Right cardiac atrium (tissue), 5 donors: ENCODE results near the gene ITPK1. TPM values are rescaled to one million over a fixed set of nuclear protein-coding genes. Genes with fewer than 3 reads are reported as not detected.
"Not testable (repeated sequence)": the region's sequence is repeated elsewhere in the genome, so short reads cannot be mapped to it uniquely, and the experiment has no call there.

ENCODE experiments used
- ATAC-seq, 2 donors: fragments of 200-7000 bp; cut with Tn5 transposase; one replicate each; pipeline versions ENCODE4 v1.8.0 to v1.9.1; 2020; ENCODE audit warnings: moderate library complexity in 2 of 2, mild to moderate bottlenecking in 1 of 2
- DNase-seq, 3 donors: peaks; one replicate each; pipeline ENCODE4 v3.0.0-alpha.2; 2020
- H3K27ac ChIP-seq: one replicate; pipeline ENCODE4 v1.5.1; 2013; ENCODE audit warnings: mild to moderate bottlenecking, low read length, control low read depth, moderate library complexity
- H3K27me3 ChIP-seq: one replicate; pipeline ENCODE4 v1.6.1; 2013; ENCODE audit not compliant: control insufficient read depth, insufficient read depth
- H3K4me1 ChIP-seq: one replicate; pipeline ENCODE4 v1.6.1; 2013; ENCODE audit warnings: low read length; ENCODE audit not compliant: control insufficient read depth, insufficient read depth
- H3K4me3 ChIP-seq: one replicate; pipeline ENCODE4 v1.5.1; 2013; ENCODE audit warnings: low read length, control low read depth
- H3K9me3 ChIP-seq: one replicate; pipeline ENCODE4 v1.6.1; 2013; ENCODE audit warnings: low read length; ENCODE audit not compliant: control insufficient read depth
- WGBS: extraction: QIAGEN DNeasy Blood & Tissue Kit; methylation state at CpG from one replicate; pipeline ENCODE4 v1.1.7; 2013; 5-methylcytosine and 5-hydroxymethylcytosine counted together
- intact Hi-C, 4 donors: fragments of 100-400 bp; cut with DNase I; formaldehyde crosslinking; loops; one replicate each; pipeline versions ENCODE4 v1.11.0 to v1.14.0; 2022 to 2023
- polyA plus RNA-seq: library from polyadenylated mRNA; stranded (reverse); fragments of 200-250 nt; gene quantifications from one replicate; pipeline ENCODE4 v1.2.3, GENCODE V29; 2013
- total RNA-seq, 4 donors: library from RNA; stranded (reverse); fragmentation: NEBNext Ultra II Directional; extraction: Animal tissue kit (Norgen Biotek cat#: 25700); gene quantifications; one replicate each; pipeline ENCODE4 v1.2.1, GENCODE V29; 2021
- donor health status: healthy with polysubstance abuse.
- donor health status: DM: no; HTN: yes; CAD: no.
- donor health status: DM: no; HTN: no; CAD: no.
- donor health status: DM: no; HTN: yes; CAD: no; lungs with severe emphysema.
- donor health status: DM: yes; HTN: yes; CAD: no.

ITPK1 gene
- total and polyA plus RNA-seq, 5 donors: 78.2 to 135 (median 128) TPM

DNA sequence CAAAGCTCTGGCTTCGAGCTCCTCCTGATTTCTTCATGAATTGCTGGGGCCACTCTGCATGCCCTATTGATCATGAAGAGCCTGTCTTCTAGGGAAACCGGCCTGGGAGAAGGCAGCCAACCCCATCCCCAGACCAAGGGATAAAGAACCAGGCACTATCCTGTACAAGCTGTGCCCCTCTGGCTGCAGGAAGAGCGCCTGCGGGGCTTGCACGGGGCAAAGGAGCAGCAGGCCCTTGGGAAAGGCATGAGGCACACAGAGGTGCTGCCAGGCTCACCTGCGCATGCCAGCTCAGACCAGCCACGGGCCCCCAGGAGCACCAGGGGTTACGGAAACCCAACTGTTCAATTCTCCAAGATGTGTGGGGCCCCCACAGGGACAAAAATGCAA lies 2.1 kb downstream of the ITPK1 start:
- Histone ChIP-seq H3K27ac (peak overlapping the region; percentile 25), H3K27me3 (no peaks in the 10 kb centered on the region), H3K9me3 (no peaks in the 10 kb centered on the region), H3K4me1 (peaks cover 7% of the 10 kb centered on the region), H3K4me3 (peak overlapping the region; percentile 80)
- 67% methylated on average over 8 of the region's 8 CpGs for WGBS
- DNase-seq: peak in 1 of 3 donors; percentile 50
- intact Hi-C loops: loop anchor here (5.0 to 10.0 kb wide), 5 partner anchors 79 to 161 kb away; no protein-coding TSS in a partner anchor
- no peak for ATAC-seq

DNA sequence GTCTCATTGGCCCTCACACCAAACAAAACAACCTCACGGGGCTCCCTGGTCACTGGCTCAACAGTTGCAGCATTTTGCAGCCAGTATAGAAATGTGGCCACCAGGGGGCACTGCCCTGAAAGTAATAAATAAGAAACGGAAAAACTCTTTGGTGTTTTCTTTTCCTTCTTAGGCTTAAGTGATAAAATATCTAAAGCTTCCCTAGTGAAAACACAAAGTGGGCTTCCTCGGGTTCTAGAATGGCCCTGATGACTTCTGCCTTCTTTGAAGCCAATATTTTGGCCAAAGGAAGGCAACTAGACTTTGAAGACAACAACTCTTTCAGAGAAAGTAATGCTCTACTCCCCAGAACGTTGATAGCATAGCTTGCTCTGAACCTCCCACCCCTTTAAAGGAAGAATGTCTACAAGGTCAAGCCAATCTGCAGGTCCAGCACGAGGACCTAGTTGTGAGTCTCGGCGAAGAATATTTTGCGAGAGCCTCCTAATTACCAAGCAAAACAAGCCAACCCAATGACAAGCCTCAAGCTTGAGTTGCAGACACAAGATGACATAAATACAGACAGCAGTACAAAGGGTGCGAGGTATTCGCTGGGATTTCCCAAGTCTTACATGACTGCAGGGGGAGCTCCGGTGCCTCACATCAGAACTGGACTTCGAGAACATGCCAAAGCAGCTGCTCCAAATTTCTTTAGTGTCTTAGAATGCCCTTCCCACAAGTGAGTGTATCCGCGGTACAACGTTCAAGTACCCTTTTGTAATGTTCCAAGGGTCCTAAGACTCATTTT lies 2.6 kb downstream of the ITPK1 start:
- Histone ChIP-seq H3K9me3 (no peaks in the 10 kb centered on the region), H3K27ac (peak overlapping the region; percentile 25), H3K27me3 (no peaks in the 10 kb centered on the region), H3K4me1 (peaks cover 9% of the 10 kb centered on the region), H3K4me3 (peak overlapping the region; percentile 80)
- WGBS: 22% methylated on average over 15 of the region's 15 CpGs
- ATAC-seq (peak in 1 of 2 donors; percentile 7), DNase-seq (peak; percentile 82 to 94 (median 85))
- intact Hi-C loops: loop anchor here (5.0 to 10.0 kb wide), 5 partner anchors 78 to 161 kb away; no protein-coding TSS in a partner anchor

DNA sequence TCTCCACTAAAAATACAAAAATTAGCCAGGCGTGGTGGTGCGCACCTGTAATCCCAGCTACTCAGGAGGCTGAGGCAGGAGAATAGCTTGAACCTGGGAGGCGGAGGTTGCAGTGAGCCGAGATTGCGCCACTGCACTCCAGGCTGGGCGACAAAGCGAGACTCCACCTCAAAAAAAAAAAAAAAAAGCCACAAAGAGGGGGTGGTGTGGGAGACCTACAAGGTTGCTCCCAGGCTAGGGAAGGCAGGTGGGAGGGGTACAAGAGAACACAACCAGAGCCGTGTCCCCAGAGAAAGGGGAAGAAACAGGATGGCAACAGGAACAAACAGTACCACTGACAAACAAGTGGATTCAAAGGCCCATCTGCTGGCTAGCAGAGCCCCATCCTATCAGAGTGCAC lies 4.2 kb downstream of the ITPK1 start:
- H3K27me3 ChIP-seq, DNase-seq, H3K4me3 ChIP-seq, H3K9me3 ChIP-seq, H3K4me1 ChIP-seq, H3K27ac ChIP-seq, ATAC-seq: not testable (repeated sequence)
- WGBS: 91% methylated on average over 8 of the region's 8 CpGs
- intact Hi-C loops: loop anchor here (5.0 to 10.0 kb wide), 5 partner anchors 77 to 159 kb away; no protein-coding TSS in a partner anchor

DNA sequence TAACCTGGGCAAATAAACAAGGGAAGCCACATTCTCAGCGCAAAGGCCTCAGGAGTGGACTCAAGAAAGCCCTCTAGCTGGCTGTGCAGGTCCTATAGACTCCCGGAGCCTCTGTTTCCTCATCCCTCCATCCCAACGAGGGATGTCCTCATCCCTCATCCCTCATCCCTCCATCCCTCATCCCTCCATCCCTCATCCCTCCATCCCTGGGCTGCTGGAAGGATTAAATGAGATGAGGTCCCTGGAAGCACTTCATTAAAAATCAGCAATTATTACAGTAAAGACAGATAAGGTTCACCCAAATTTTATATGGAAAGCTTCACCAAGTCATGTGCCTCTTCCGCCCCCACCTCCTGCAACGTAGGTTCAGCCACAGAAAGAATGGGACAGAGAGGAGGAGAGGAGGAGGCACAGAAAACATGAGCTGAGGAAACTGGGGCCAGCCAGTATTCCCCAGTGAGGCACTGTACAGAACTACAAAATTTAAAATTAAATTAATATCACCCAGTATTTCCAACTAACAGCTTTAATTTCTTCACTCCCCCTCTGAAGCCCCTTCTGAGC lies 4.8 kb downstream of the ITPK1 start:
- Histone ChIP-seq H3K27me3 (no peaks in the 10 kb centered on the region), H3K27ac (no peak overlapping the region), H3K9me3 (no peaks in the 10 kb centered on the region), H3K4me1 (peaks cover 10% of the 10 kb centered on the region), H3K4me3 (no peak overlapping the region)
- no peak for DNase-seq
- intact Hi-C loops: loop anchor here (5.0 to 10.0 kb wide), 5 partner anchors 76 to 159 kb away; no protein-coding TSS in a partner anchor
- ATAC-seq: no peak
- WGBS: 82% methylated on average over 5 of the region's 5 CpGs

DNA sequence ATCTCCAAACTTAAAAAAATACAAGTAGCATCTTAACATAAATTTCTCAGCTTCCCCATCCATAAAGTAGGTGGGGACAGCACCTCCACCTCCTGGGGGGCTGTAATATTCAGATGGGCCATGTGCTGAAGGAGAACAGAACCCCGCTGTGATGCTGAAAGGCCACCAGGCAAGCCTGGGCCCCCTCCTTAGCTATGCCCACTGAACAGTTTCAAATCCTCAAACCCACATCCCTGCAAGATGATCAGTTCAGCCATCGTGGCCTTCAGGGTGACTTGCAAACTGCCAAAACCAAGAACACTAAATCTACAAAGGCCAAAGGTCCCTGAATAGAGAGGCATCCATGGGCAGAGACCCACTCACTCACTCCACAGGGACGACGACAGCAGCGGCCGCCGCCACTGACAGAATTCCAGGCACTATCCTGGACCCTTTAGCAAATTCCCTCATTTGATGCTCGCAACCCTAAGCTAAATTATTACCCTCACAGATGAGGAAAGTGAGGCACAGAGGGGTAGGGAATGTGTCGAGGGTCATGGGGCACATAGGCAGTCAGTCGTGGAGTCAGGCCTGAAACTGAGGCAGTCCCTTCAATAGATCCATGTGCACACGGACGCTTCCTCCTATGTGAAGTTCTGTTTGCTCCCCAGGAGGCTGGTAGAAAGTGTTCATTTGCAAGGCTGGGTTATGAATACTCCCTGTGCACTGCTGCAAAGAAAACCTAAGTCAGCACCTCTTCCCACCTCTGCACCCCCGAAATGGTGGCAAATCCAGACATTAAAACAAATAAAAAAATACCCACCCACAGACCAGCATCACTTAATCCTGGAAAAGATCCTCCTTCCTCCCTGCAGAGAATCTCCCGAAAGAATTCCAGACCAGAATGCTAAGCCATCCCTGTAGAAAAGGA lies 5.9 kb downstream of the ITPK1 start:
- Histone ChIP-seq H3K27me3 (no peaks in the 10 kb centered on the region), H3K4me3 (no peak overlapping the region), H3K9me3 (no peaks in the 10 kb centered on the region), H3K27ac (no peak overlapping the region), H3K4me1 (peaks cover 10% of the 10 kb centered on the region)
- ATAC-seq (no peak), DNase-seq (no peak)
- intact Hi-C loops: loop anchor here (5.0 to 10.0 kb wide), 5 partner anchors 75 to 158 kb away; no protein-coding TSS in a partner anchor
- WGBS: 87% methylated on average over 14 of the region's 14 CpGs

DNA sequence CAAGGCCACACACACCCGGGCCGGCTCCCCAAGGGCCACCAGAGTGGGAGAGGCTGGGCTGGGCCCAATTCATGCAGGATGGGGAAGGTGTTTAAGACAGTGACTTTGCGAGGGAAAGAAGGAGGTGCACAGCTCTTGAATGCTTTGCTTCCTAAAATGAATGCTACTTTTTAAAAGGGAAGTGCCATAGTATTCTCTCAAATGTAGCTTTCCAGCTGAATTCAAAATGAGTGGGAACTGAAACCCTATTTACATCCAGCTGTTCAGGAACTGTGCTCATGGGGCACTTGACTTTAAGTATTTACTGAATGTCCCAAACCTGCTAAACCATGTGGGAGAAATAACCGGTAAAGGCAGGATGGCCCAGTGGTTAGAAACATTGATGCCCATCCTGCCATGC lies 7.6 kb downstream of the ITPK1 start:
- Histone ChIP-seq H3K9me3 (no peaks in the 10 kb centered on the region), H3K4me1 (peaks cover 8% of the 10 kb centered on the region), H3K4me3 (no peak overlapping the region), H3K27me3 (no peaks in the 10 kb centered on the region), H3K27ac (no peak overlapping the region)
- intact Hi-C loops: no loop called here
- DNase-seq (no peak), ATAC-seq (no peak)
- WGBS: 75% methylated on average over 4 of the region's 4 CpGs

DNA sequence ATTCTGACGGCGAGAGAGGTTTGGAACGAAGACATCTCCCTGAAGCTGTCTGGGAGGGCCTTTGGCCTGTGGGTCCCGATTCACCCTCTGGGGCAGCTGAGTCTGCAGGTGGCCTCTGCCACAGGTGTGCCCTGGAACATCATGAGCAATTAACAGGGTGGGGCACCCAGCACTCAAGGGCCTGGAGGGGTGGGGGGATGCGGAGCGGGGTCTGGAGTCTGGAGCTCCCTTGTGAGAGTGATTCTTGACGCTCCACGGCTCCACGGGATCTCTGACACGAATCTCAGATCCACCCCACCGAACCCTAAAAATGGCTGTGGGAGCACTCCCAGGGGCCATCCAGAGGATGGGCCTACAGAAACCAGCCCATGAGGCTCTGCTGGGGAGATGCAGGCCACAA lies 8.3 kb downstream of the ITPK1 start:
- no peak for ATAC-seq
- no peak for DNase-seq
- Histone ChIP-seq H3K9me3 (no peaks in the 10 kb centered on the region), H3K27ac (no peak overlapping the region), H3K4me1 (peaks cover 6% of the 10 kb centered on the region), H3K27me3 (no peaks in the 10 kb centered on the region), H3K4me3 (no peak overlapping the region)
- 95% methylated on average over 11 of the region's 11 CpGs for WGBS
- intact Hi-C loops: no loop called here

DNA sequence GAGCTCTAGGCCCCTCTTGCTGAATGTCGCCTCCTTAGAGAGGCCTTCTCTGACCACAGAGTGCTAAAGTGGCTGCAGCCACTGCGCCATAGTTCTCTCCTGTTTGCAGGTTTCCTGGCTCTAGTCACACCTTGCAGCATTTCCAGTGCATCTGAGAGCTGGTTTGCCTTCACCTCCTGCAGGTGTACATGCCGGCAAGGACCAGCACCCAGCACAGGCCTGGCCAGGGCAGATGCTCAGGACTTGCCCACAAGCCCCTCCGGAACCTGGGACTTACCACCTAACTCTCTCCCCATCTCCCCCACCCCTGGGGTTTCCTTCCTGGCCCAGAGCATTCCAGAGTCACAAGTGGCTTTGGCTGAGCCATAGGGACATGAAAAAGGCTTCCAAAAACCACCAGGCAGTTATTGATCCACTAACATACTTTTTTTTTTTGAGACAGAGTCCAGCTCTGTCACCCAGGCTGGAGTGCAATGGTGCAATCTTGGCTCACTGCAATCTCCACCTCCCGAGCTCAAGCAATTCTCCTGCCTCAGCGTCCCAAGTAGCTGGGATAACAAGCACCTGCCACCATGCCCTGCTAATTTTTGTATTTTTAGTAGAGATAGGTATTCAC lies 9.1 kb downstream of the ITPK1 start:
- 88% methylated on average over 6 of the region's 6 CpGs for WGBS
- H3K27ac ChIP-seq: no peak overlapping the region
- H3K4me3 ChIP-seq: no peak overlapping the region
- intact Hi-C loops: no loop called here
- H3K27me3 ChIP-seq: no peaks in the 10 kb centered on the region
- no peak for ATAC-seq
- H3K9me3 ChIP-seq: no peaks in the 10 kb centered on the region
- H3K4me1 ChIP-seq: peaks cover 6% of the 10 kb centered on the region
- no peak for DNase-seq

DNA sequence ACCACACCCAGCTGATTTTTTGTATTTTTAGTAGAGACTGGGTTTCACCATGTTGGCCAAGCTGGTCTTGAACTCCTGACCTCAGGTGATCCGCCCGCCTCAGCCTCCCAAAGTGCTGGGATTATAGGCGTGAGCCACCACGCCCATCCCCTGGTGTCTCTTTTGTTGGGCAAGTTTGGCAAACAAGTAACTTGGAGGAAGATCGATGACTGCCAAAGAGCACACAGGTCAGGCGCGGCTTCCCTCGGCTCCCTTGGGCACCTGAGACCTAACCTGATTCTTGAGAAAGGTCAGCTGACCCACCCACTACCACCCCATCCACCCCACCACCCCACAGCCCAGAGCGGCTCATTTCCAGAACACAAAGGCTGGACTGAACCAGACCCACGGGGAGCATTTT lies 9.9 kb downstream of the ITPK1 start:
- H3K9me3 ChIP-seq, ATAC-seq, H3K27ac ChIP-seq, H3K4me1 ChIP-seq, DNase-seq, H3K4me3 ChIP-seq, intact Hi-C loops, H3K27me3 ChIP-seq: not testable (repeated sequence)
- WGBS: 88% methylated on average over 10 of the region's 10 CpGs

DNA sequence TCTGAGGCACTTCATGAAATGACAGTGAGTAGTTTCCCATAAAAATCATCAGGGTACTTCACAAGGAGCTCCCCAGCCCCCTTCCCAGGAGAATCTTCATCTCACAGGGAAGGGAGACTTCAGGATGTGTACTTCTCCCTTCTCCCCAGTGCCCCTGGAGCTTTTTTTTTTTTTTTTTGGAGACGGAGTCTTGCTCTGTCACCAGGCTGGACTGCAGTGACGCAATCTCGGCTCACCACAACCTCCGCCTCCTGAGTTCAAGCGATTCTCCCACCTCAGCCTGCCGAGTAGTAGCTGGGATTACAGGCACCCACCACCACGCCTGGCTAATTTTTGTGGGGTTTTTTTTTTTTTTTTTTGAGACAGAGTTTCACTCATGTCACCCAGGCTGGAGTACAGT lies 10.4 kb downstream of the ITPK1 start:
- DNase-seq: peak; percentile 64 to 78 (median 77)
- no peaks in the 10 kb centered on the region for H3K9me3 ChIP-seq
- H3K27ac ChIP-seq: no peak overlapping the region
- peaks cover 6% of the 10 kb centered on the region for H3K4me1 ChIP-seq
- ATAC-seq: peak in 1 of 2 donors; percentile 10
- intact Hi-C loops: no loop called here
- H3K27me3 ChIP-seq: no peaks in the 10 kb centered on the region
- WGBS: 75% methylated on average over 7 of the region's 7 CpGs
- no peak overlapping the region for H3K4me3 ChIP-seq
